HG03565 (cell line): Measurements from ENCODE around the gene SELENOI.

Experiments
- ATAC-seq: cut with Tn5 transposase; IDR thresholded peaks from one replicate; pipeline ENCODE4 v1.9.1; 2021; ENCODE audit warnings: mild to moderate bottlenecking, moderate library complexity; ENCODE audit not compliant: unreplicated experiment

The SELENOI gene

GRCh38 chr2:26444236-26444635, 98.3 kb downstream of the SELENOI start:
- no peak for ATAC-seq
